ENCODE measurements around the gene GLIPR1L2.
"Not testable (repeated sequence)": the region's sequence is repeated elsewhere in the genome, so short reads cannot be mapped to it uniquely, and the experiment has no call there.

Gene GLIPR1L2

DNA sequence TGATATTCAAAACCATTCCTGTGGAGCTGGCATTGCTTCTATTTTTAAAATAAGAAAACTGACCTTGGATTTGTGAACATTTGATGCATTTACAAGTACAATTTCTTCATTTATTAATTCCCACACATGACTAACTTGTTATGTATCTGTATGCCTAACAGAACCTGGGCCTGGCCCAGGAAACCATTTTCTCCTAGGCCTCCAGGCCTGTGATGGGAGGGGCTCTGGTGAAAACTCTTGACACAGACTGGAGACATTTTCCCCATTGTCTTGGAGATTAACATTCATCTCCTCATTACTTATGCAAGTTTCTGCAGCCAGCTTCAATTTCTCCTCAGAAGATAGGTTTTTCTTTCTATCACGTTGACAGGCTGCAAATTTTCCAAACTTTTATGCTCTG, 42.0 kb downstream of the GLIPR1L2 start:
- no peak for DNase-seq

GRCh38 chr12:75437564-75437963, 46.7 kb downstream of the GLIPR1L2 start:
- DNase-seq, result no peak

DNA sequence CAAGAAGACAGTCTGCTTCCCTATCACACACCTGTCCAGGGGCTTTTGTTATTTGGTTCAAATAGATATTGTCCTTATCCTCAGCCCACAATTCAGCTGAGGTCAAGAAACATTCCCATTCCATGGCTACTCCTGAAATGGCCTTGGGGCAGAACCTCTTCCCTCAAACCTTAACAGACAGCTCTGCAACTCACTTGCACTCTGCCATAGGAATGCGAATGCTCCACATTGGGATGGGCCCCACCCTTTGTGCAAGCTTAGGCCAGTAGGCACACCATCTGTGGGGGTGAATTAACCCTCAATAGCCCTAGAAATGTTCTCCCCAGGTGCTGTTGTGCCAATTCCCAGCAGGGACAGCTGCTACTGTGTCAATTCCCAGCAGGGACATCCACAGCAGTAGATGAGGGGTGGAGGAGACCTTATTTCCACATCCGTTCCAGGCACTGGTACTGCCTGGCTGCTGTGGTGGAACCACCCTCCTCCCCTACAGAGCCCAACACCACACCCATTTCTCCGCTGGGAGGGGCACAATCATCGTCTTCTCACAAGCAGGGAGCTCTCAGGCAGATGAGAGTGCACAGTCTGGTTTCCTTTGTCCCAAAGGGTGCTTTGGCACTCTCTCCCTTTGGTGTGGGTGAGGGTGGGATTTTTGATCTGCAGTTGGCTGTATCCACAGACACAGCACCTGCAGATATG, 47.3 kb downstream of the GLIPR1L2 start:
- no peak for DNase-seq

DNA sequence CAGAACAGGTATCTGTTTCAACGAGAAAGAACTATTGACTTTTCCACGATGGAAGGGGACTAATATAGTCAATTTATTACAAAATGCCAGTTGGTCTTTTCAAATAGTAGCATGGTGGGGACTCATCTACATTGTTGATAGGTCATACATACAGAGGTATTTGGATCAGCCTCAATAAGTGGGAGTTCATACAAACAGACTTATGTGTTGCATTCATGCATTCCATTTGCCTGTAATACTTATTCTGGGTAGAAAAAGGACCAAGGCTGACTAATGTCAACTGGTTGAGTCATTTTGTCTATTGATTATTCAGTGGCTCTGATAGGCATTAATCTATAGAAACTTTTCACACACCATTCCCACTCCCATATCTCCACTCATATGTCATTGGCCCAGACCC, 48.2 kb downstream of the GLIPR1L2 start:
- DNase-seq, result no peak

GRCh38 chr12:75439930-75440329, 49.0 kb downstream of the GLIPR1L2 start:
- no peak for DNase-seq

DNA sequence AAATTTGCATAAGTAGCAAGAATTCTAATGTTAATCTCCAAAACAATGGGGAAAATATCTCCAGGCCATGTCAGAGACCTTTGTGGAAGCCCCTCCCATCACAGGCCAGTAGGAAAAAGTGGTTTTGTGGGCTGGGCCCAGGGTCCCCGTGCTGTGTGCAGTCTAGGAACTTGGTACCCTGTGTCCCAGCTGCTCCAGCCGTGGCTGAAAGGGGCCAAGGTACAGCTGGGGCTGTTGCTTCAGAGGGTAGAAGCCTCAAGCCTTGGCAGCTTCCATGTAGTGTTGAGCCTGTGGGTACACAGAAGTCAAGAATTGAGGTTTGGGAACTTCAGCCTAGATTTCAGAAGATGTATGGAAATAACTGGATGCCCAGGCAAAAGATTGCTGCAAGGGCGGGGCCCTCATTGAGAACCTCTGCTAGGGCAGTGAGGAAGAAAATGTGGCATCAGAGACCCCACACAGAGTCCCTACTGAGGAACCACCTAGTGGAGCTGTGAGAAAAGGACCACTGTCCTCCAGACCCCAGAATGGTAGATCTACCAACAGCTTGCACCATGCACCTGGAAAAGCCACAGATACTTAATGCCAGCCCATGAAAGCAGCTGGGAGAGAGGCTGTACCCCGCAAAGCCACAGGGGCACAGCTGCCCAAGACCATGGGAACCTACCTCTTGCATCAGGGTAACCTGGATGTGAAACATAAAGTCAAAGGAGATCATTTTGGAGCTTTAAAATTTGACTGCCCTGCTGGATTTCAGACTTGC, 51.0 kb downstream of the GLIPR1L2 start:
- not testable (repeated sequence) for DNase-seq

DNA sequence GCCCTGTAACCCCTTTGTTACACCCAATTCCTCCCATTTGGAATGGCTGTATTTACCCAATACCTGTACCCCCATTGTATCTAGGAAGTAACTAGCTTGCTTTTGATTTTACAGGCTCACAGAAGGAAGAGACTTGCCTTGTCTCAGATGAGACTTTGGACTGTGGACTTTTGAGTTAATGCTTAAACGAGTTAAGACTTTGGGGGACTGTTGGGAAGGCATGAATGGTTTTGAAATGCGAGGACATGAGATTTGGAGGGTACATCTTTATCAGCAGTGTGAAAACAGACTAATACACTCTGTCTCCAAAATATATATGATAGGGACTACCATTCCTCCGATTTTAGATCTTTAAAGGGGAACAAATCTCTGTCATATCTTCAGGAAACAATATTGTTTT, 51.6 kb downstream of the GLIPR1L2 start:
- not testable (repeated sequence) for DNase-seq

GRCh38 chr12:75443709-75444108, 52.8 kb downstream of the GLIPR1L2 start:
- no peak for DNase-seq

DNA sequence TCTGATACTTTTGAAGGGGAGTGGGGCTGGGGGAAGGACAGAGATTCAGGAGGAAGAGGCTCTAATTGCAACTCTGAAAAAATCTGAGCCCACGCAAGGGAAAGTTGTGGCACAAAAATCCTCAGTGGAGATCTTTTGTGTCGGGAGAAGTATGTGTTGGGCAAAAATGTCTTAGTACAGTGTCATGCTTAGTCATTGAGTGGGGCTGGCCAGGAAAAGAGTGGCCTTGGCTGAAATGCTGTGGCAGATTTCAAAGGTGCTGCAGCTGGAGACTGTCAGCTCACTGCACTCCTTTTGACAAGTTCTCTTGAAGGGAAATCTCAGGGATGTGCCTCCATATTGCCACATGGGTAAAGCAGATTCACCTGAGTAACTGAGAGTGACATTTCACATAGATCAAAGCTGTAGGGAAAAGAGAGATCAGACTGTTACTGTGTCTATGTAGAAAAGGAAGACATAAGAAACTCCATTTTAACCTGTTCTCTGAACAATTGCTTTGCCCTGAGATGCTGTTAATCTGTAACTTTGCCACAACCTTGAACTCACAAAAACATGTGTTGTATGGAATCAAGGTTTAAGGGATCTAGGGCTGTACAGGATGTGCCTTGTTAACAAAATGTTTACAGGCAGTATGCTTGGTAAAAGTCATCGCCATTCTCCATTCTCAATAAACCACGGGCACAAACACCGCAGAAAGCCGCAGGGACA, 53.7 kb downstream of the GLIPR1L2 start:
- DNase-seq, result no peak

DNA sequence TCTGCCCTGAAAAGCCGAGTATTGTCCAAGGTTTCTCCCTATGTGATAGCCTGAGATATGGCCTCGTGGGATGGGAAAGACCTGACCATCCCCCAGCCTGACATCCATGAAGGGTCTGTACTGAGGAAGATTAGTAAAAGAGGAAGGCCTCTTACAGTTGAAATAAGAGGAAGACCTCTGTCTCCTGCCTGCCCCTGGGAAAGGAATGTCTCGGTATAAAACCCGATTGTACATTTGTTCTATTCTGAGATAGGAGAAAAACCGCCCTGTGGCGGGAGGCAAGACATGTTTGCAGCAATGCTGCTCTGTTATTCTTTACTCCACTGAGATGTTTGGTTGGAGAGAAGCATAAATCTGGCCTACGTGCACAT, 54.2 kb downstream of the GLIPR1L2 start:
- DNase-seq, result not testable (repeated sequence)

DNA sequence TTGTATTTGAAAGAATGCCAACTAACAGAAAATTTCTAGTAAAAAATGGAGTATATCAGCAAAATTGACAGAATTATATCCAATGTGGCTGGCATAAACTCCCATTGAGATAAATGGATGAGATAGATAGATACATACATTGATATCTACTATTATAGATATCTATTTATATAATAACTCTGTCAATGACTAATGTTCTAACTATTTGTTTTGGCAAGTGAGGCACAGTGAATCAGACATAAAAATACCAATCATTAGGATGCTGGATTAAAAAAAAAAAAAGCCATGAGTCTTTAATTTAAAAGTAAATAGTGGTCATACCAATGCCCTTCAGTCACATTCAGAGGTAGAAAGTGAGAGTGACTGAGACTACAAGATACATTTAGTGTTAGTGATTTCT, 56.0 kb downstream of the GLIPR1L2 start:
- no peak for DNase-seq

DNA sequence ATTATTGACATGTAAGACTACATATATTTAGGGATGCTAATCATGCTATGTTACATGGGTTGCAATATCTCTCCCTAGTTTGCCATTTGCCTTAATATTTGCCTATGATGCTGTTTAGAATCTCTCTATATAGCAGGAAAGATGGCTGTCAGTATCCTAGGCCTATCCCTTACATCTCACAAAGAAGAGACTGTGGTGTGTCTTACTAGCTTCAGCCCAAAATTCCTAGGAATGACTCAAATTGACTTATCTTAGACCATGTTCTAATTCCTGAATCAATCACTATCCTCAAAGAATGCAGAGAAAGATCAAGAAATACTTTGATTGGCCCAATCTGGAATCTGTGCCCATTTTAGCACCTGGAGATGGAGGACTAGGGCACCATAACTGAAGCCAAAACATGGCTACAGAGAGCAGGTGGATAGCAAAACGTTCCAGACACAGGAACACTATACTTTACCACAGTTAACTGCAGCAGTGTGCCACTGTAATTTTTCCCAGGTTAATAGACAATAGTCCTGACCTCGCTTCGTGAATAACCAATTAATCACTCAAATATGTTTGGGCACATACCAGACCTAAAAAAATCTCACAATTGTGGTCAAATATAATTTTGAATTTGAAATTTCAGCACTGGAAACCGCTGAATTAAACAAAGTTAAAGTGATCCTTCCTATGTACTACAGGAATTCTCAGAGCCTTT, 57.0 kb downstream of the GLIPR1L2 start:
- DNase-seq, result no peak

DNA sequence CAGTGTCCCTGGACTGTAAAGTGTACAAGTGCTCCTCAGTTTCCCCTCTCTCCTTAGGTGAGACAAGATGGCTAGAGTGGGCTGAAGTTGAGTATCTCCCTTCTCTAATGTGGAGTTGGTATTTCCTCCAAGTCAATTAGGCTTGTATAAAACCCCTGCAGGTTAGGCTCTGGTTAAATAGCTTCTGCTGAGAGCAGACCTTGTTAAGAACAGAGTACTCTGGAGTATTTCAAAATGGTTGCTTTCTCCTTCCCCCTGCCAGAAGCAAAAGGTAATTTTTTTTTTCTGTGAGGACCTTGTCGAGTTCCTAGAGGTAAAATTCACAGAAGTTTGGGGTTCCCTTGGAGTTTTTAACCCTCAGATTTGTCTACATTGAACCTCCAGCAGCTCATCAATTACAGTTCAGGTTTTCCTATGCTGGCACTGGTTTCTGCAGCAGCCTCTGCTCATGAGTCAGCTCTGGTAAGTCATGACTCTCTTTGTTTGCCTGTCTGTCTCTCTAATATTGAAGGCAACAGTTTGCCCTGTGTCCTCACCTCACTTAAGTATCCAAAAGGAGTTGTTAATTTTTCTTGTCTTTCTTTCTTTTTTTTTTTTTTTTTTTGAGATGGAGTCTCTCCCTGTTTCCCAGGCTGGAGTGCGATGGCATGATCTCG, 61.9 kb downstream of the GLIPR1L2 start:
- DNase-seq, result no peak

GRCh38 chr12:75455839-75456238, 65.0 kb downstream of the GLIPR1L2 start:
- no peak for DNase-seq

DNA sequence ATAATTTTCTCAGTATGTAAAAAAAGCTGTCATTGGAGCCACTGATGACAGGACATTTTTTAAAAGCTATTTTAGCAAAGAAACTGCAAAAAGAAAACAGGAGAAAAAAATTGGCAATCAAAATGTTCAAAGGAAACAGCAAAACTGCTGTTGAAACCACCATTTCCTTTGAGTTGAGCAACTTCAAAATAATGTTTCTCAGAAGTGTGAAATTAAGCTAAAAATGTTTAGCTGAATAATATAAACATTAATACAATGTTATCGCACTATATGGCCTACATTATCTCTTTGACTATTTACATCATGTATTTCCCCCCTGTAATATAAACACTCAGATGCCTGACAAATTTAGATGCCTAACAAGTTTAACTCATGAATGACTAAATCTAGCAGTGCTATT, 66.3 kb downstream of the GLIPR1L2 start:
- no peak for DNase-seq

GRCh38 chr12:75457866-75458265, 67.0 kb downstream of the GLIPR1L2 start:
- not testable (repeated sequence) for DNase-seq

GRCh38 chr12:75459755-75460154, 68.9 kb downstream of the GLIPR1L2 start:
- no peak for DNase-seq

- DNase-seq, result no peak
Measured at GRCh38 chr12:75460204-75460603, 69.3 kb downstream of the GLIPR1L2 start.

GRCh38 chr12:75471902-75472890, 81.3 kb downstream of the GLIPR1L2 start:
- no peak for DNase-seq

- no peak for DNase-seq
Measured at GRCh38 chr12:75474116-75474515, 83.2 kb downstream of the GLIPR1L2 start.
